H9 (cell line): ENCODE results near the gene DTNBP1. TPM values are rescaled to one million over a fixed set of nuclear protein-coding genes. Genes with fewer than 3 reads are reported as not detected.

Experiments
- DNase-seq: peaks from one replicate; pipeline ENCODE4 v3.0.0-alpha.2; 2017
- H2AFZ ChIP-seq: one replicate; pipeline ENCODE4 v1.6.1; 2013; ENCODE audit warnings: mild to moderate bottlenecking, low read length, control low read depth, moderate library complexity
- H2AK5ac ChIP-seq: 2 replicates; pipeline ENCODE4 v1.6.1; 2013; ENCODE audit warnings: low read length, control low read depth, mixed read lengths; ENCODE audit not compliant: insufficient read length
- H2BK120ac ChIP-seq: one replicate; pipeline ENCODE4 v1.6.1; 2013; ENCODE audit warnings: low read depth, mild to moderate bottlenecking, low read length, control low read depth, inconsistent platforms; ENCODE audit not compliant: poor library complexity, severe bottlenecking
- H2BK12ac ChIP-seq: 2 replicates; pipeline ENCODE4 v1.6.1; 2013; ENCODE audit warnings: low read length, control low read depth, mixed read lengths, low read depth; ENCODE audit not compliant: insufficient read length
- H2BK15ac ChIP-seq: 2 replicates; pipeline ENCODE4 v1.6.1; 2013; ENCODE audit warnings: low read depth, low read length, control low read depth
- H2BK20ac ChIP-seq: one replicate; pipeline ENCODE4 v1.6.1; 2013; ENCODE audit warnings: low read depth, mild to moderate bottlenecking, low read length, control low read depth, inconsistent platforms; ENCODE audit not compliant: poor library complexity, severe bottlenecking
- H2BK5ac ChIP-seq: 2 replicates; pipeline ENCODE4 v1.6.1; 2013; ENCODE audit warnings: low read length, control low read depth, mixed read lengths; ENCODE audit not compliant: insufficient read length
- H3K14ac ChIP-seq: 2 replicates; pipeline ENCODE4 v1.6.1; 2013; ENCODE audit warnings: low read length, control low read depth; ENCODE audit not compliant: insufficient read depth
- H3K18ac ChIP-seq: 2 replicates; pipeline ENCODE4 v1.6.1; 2013; ENCODE audit warnings: low read depth, mild to moderate bottlenecking, mixed read lengths, low read length, control low read depth; ENCODE audit not compliant: insufficient read length
- H3K23ac ChIP-seq: 2 replicates; pipeline ENCODE4 v1.6.1; 2013; ENCODE audit warnings: low read length, control low read depth, mixed read lengths, low read depth; ENCODE audit not compliant: insufficient read length
- H3K23me2 ChIP-seq: 2 replicates; pipeline ENCODE4 v1.6.1; 2013; ENCODE audit warnings: low read depth, mild to moderate bottlenecking, mixed read lengths, low read length, control low read depth; ENCODE audit not compliant: insufficient read length, poor library complexity, severe bottlenecking
- H3K27ac ChIP-seq: 2 replicates; pipeline ENCODE4 v1.5.1; 2013; ENCODE audit warnings: low read length, control low read depth, mixed read lengths, low read depth; ENCODE audit not compliant: insufficient read length
- H3K27me3 ChIP-seq: 2 replicates; pipeline ENCODE4 v1.6.1; 2013; ENCODE audit warnings: low read length, control low read depth, inconsistent platforms; ENCODE audit not compliant: insufficient read depth
- H3K4ac ChIP-seq: 2 replicates; pipeline ENCODE4 v1.6.1; 2013; ENCODE audit warnings: low read depth, mild to moderate bottlenecking, control low read depth, inconsistent platforms, low read length, moderate library complexity
- H3K4me1 ChIP-seq: 2 replicates; pipeline ENCODE4 v1.6.1; 2013; ENCODE audit warnings: low read length, control low read depth, inconsistent platforms; ENCODE audit not compliant: insufficient read depth
- H3K4me2 ChIP-seq: 2 replicates; pipeline ENCODE4 v1.6.1; 2013; ENCODE audit warnings: low read length, control low read depth, mixed read lengths; ENCODE audit not compliant: insufficient read length, insufficient read depth
- H3K56ac ChIP-seq: 2 replicates; pipeline ENCODE4 v1.6.1; 2013; ENCODE audit warnings: low read depth, mild to moderate bottlenecking, mixed read lengths, low read length, control low read depth; ENCODE audit not compliant: insufficient read length
- H3K79me1 ChIP-seq: 2 replicates; pipeline ENCODE4 v1.6.1; 2013; ENCODE audit warnings: low read depth, mild to moderate bottlenecking, moderate library complexity, low read length, control low read depth, inconsistent platforms; ENCODE audit not compliant: insufficient read depth, poor library complexity, severe bottlenecking
- H3K79me2 ChIP-seq: 2 replicates; pipeline ENCODE4 v1.6.1; 2013; ENCODE audit warnings: low read length, control low read depth, inconsistent platforms; ENCODE audit not compliant: insufficient read depth
- H3K9ac ChIP-seq: 2 replicates; pipeline ENCODE4 v1.6.1; 2013; ENCODE audit warnings: low read length, control low read depth, mixed read lengths; ENCODE audit not compliant: insufficient read length; ENCODE audit errors: extremely low read depth
- H3K9me3 ChIP-seq: one replicate; pipeline ENCODE4 v1.6.1; 2013; ENCODE audit warnings: low read depth, low read length, inconsistent platforms; ENCODE audit not compliant: control insufficient read depth
- H3T11ph ChIP-seq: one replicate; pipeline ENCODE4 v1.6.1; 2013; ENCODE audit warnings: mild to moderate bottlenecking, low read length, control low read depth, inconsistent platforms
- H4K20me1 ChIP-seq: one replicate; pipeline ENCODE4 v1.6.1; 2013; ENCODE audit not compliant: control insufficient read depth, insufficient read length, insufficient read depth
- H4K5ac ChIP-seq: 2 replicates; pipeline ENCODE4 v1.6.1; 2013; ENCODE audit warnings: low read depth, mild to moderate bottlenecking, mixed read lengths, low read length, control low read depth; ENCODE audit not compliant: insufficient read length
- H4K8ac ChIP-seq: replicated peaks from 2 replicates; pipeline ENCODE4 v1.6.1; 2013; ENCODE audit warnings: low read length, control low read depth, mixed read lengths, low read depth; ENCODE audit not compliant: insufficient read length
- H4K91ac ChIP-seq: 2 replicates; pipeline ENCODE4 v1.6.1; 2013; ENCODE audit warnings: low read depth, mild to moderate bottlenecking, moderate library complexity, mixed read lengths, low read length, control low read depth; ENCODE audit not compliant: insufficient read length
- H3K27ac Mint-ChIP-seq, 3 experiments: 2 replicates in 2 of 3; 3 replicates in 1 of 3; pipeline ENCODE4 v1.8.0; 2020 to 2021; ENCODE audit warnings: mixed read lengths in 3 of 3, mild to moderate bottlenecking in 1 of 3, moderate library complexity in 1 of 3
- H3K27me3 Mint-ChIP-seq: 2 replicates; pipeline ENCODE4 v1.8.0; 2021; ENCODE audit warnings: low read depth, mild to moderate bottlenecking, moderate library complexity, mixed read lengths
- H3K36me3 Mint-ChIP-seq, 3 experiments: 2 replicates in 2 of 3; 3 replicates in 1 of 3; pipeline ENCODE4 v1.8.0; 2020 to 2021; ENCODE audit warnings: low read depth in 3 of 3, mixed read lengths in 3 of 3; ENCODE audit not compliant: insufficient read depth in 1 of 3
- H3K4me1 Mint-ChIP-seq, 2 experiments: 2 replicates each; pipeline ENCODE4 v1.8.0; 2020; ENCODE audit warnings: mixed read lengths in 2 of 2
- H3K4me3 Mint-ChIP-seq, 2 experiments: 2 replicates in 1 of 2; 3 replicates in 1 of 2; pipeline ENCODE4 v1.8.0; 2020 to 2021; ENCODE audit warnings: mild to moderate bottlenecking in 2 of 2, mixed read lengths in 2 of 2, moderate library complexity in 1 of 2
- H3K9me3 Mint-ChIP-seq, 2 experiments: 2 replicates in 1 of 2; 3 replicates in 1 of 2; pipeline ENCODE4 v1.8.0; 2020; ENCODE audit warnings: mild to moderate bottlenecking in 2 of 2, mixed read lengths in 2 of 2, moderate library complexity in 1 of 2
- WGBS: extraction: QIAGEN DNeasy Blood & Tissue Kit; methylation state at CpG from one replicate; pipeline ENCODE4 v1.1.7; 2013; ENCODE audit warnings: missing lambda C conversion rate, low lambda C conversion rate, mixed read lengths; ENCODE audit not compliant: insufficient read length; ENCODE audit errors: extremely low coverage; 5-methylcytosine and 5-hydroxymethylcytosine counted together
- total RNA-seq: library from RNA; stranded (reverse); gene quantifications from 2 replicates; pipeline ENCODE4 v1.2.1, GENCODE V29; 2021
- TF ChIP-seq, protein P1 (sequence below): fragments of 200-600 bp; sonication (generic); conservative IDR thresholded peaks from 3 replicates; pipeline ENCODE4 v1.8.0; 2021; ENCODE audit warnings: antibody characterized with exemption, mild to moderate bottlenecking

Gene DTNBP1
- total RNA-seq, 1 experiment from 2014 or later: 12.9 TPM

DNA sequence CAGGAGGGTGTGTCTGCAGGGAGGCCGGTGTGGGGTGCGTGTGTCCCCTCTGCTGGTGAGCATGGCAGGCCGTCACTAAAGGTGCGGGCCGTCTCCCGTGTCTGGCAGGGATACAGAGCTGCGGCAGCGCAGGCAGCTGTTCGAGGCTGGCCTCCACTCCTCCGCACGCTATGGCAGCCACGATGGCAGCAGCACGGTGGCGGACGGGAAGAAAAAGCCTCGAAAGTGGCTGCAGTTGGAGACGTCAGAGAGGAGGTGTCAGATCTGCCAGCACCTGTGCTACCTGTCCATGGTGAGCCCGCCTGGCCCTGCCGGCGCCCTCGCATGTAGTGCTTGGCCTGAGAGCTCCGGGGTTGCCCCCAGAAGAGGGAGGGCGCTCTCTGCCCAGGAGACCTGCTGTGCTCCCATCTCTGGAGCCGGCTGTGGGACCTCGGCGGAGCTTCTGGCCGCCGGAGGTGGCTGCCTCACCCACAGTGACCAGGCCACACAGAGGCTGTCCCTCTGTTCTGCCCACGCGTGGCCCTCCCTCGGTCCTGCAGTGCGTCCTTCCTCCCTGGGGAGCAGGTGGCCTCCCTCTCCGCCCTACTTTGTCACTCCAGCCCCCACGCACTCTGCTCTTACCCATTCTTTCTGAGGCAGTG is 149.6 kb downstream of the DTNBP1 start:
- no peaks in the 10 kb centered on the region for H4K20me1 ChIP-seq
- no peak overlapping the region for H2BK120ac ChIP-seq

More for the DNA sequence above, 149.6 kb downstream of the DTNBP1 start:
- Histone ChIP-seq H3K9ac (no peak overlapping the region), H3K18ac (no peak overlapping the region), H3K4me2 (no peak overlapping the region), H2BK15ac (no peak overlapping the region), H3K9me3 (no peaks in the 10 kb centered on the region), H3T11ph (no peak overlapping the region), H4K91ac (no peak overlapping the region), H3K4ac (no peak overlapping the region), H2AFZ (no peak overlapping the region), H2AK5ac (no peak overlapping the region), H3K79me2 (no peaks in the 10 kb centered on the region), H3K23ac (no peak overlapping the region), H3K4me1 (no peaks in the 10 kb centered on the region), H3K27me3 (no peaks in the 10 kb centered on the region), H2BK20ac (no peak overlapping the region), H2BK12ac (no peak overlapping the region), H3K79me1 (no peaks in the 10 kb centered on the region), H3K14ac (no peak overlapping the region), H2BK5ac (no peak overlapping the region), H3K56ac (no peak overlapping the region), H3K27ac (no peak overlapping the region), H3K23me2 (no peaks in the 10 kb centered on the region), H4K8ac (no peak overlapping the region), H4K5ac (no peak overlapping the region)
- H3K4me3 Mint-ChIP-seq: no peak overlapping the region
- no peaks in the 10 kb centered on the region for H3K9me3 Mint-ChIP-seq
- peaks cover 8 to 9% of the 10 kb centered on the region in 2 experiments for H3K4me1 Mint-ChIP-seq
- H3K27ac Mint-ChIP-seq: peak overlapping the region in 2 of 3 experiments; percentile 65 to 95; a peak in 2 of 7 replicates
- no peaks in the 10 kb centered on the region; the same call in 1 of the 2 replicates for H3K27me3 Mint-ChIP-seq
- TF ChIP-seq, protein P1, sequence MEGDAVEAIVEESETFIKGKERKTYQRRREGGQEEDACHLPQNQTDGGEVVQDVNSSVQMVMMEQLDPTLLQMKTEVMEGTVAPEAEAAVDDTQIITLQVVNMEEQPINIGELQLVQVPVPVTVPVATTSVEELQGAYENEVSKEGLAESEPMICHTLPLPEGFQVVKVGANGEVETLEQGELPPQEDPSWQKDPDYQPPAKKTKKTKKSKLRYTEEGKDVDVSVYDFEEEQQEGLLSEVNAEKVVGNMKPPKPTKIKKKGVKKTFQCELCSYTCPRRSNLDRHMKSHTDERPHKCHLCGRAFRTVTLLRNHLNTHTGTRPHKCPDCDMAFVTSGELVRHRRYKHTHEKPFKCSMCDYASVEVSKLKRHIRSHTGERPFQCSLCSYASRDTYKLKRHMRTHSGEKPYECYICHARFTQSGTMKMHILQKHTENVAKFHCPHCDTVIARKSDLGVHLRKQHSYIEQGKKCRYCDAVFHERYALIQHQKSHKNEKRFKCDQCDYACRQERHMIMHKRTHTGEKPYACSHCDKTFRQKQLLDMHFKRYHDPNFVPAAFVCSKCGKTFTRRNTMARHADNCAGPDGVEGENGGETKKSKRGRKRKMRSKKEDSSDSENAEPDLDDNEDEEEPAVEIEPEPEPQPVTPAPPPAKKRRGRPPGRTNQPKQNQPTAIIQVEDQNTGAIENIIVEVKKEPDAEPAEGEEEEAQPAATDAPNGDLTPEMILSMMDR: no peak
- peaks cover 81 to 98% (median 95%) of the 10 kb centered on the region in 3 experiments for H3K36me3 Mint-ChIP-seq
- WGBS: no CpG with 5 or more reads among the region's 34 CpGs
- no peak for DNase-seq
